ENCODE data around the gene MICU2. TPM values are rescaled to one million over a fixed set of nuclear protein-coding genes. Genes with fewer than 3 reads are reported as not detected.
A peak's percentile ranks its signal among the peaks of the same experiment; 100 is the strongest.

MICU2 gene
- total and polyA plus RNA-seq, 2 of the 13 experiments (the other 11 are each of a cell fraction or from before 2014, with no cell fraction given), result 31.7 to 42.4 TPM

DNA sequence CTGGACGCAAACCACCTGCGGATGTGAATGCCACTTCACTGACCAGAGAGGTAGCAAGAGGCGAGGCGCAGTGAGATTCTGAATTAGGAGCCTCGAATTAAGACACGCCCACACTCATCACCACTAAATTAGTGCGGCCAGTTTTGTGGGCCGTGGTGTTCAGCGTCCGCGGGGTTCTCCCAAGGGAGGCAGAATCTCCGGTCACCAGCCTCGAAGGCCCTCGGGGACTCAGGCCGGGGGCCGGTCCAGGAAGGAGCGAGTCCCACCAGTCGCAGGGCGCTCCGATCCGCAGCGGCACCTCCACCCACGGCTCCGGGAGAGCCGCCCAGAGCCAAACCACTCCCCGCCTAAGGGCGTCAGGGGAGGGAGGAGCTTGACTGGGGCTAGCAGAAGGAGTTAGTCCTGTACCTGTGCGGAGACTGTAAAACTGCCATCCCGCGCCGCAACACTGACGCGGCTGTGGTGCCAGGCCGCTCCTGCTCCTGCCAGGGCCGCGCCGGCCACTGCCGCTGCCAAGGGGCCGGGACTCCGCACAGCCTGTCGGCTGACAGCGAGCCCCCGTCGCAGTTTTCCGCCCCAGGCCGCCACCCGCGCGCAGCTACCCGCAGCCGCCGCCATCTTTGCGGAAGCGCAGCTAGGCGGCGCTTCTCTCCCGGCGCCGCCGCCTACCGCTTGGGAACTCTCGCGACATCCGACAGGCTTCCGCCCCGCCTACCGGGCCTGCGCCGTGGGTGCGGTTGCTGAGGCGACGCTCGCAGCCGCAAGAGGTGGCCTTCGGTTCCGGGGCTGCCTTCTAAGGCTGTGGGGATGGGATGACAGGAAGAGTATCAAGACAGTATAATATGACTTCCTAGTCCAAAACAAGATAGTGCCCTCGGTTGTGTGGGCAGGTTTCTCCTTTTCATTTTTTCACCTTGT lies at the start of gene MICU2 (continued):
- TF ChIP-seq ZNF20 (CRISPR knock-in tag; IDR thresholded peaks at IDR 0.05) (no peak), RFX5 (IDR thresholded peaks at IDR 0.05; ENCODE audit: low read depth, low read length) (no peak), GATAD2A (CRISPR knock-in tag; IDR thresholded peaks at IDR 0.05) (no peak; the same call in 1 of the 2 replicates), ZNF614 (CRISPR knock-in tag; IDR thresholded peaks at IDR 0.05; ENCODE audit: borderline replicate concordance) (peak; percentile 53; the same call in 1 of the 2 replicates), ZFP82 (CRISPR knock-in tag; IDR thresholded peaks at IDR 0.05; ENCODE audit: borderline replicate concordance) (peak; percentile 78; the same call in 1 of the 2 replicates), ZNF432 (CRISPR knock-in tag; IDR thresholded peaks at IDR 0.05; ENCODE audit: borderline replicate concordance) (0 out of 2 replicates have a peak, but pooled peaks have one; percentile 80), LCORL (IDR thresholded peaks at IDR 0.05) (no peak), LCORL (CRISPR knock-in tag; IDR thresholded peaks at IDR 0.05) (peak; percentile 60; the same call in 1 of the 2 replicates), KLF6 (CRISPR knock-in tag; IDR thresholded peaks at IDR 0.05) (peak; percentile 76; the same call in 1 of the 2 replicates), NFE2 (CRISPR knock-in tag; IDR thresholded peaks at IDR 0.05) (no peak), ZNF343 (CRISPR knock-in tag; IDR thresholded peaks at IDR 0.05) (peak; percentile 92), ZNF670 (CRISPR knock-in tag; IDR thresholded peaks at IDR 0.05; ENCODE audit: borderline replicate concordance) (peak; percentile 87), ZNF17 (CRISPR knock-in tag; IDR thresholded peaks at IDR 0.05) (no peak), ZNF572 (CRISPR knock-in tag; IDR thresholded peaks at IDR 0.05) (no peak), ZNF83 (CRISPR knock-in tag; IDR thresholded peaks at IDR 0.05; ENCODE audit: borderline replicate concordance) (peak; percentile 59; the same call in 1 of the 2 replicates), TMF1 (CRISPR knock-in tag; IDR thresholded peaks at IDR 0.05; ENCODE audit: low read depth) (0 out of 2 replicates have a peak, but pooled peaks have one; percentile 51), ZNF234 (CRISPR knock-in tag; conservative IDR thresholded peaks at IDR 0.05) (no peak; the same call in 1 of the 2 replicates), KLF11 (CRISPR knock-in tag; IDR thresholded peaks at IDR 0.05) (no peak)
- TF ChIP-seq, protein P1, sequence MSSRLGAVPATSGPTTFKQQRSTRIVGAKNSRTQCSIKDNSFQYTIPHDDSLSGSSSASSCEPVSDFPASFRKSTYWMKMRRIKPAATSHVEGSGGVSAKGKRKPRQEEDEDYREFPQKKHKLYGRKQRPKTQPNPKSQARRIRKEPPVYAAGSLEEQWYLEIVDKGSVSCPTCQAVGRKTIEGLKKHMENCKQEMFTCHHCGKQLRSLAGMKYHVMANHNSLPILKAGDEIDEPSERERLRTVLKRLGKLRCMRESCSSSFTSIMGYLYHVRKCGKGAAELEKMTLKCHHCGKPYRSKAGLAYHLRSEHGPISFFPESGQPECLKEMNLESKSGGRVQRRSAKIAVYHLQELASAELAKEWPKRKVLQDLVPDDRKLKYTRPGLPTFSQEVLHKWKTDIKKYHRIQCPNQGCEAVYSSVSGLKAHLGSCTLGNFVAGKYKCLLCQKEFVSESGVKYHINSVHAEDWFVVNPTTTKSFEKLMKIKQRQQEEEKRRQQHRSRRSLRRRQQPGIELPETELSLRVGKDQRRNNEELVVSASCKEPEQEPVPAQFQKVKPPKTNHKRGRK (CRISPR knock-in tag; IDR thresholded peaks at IDR 0.05), result no peak
- TF ChIP-seq, protein P2, sequence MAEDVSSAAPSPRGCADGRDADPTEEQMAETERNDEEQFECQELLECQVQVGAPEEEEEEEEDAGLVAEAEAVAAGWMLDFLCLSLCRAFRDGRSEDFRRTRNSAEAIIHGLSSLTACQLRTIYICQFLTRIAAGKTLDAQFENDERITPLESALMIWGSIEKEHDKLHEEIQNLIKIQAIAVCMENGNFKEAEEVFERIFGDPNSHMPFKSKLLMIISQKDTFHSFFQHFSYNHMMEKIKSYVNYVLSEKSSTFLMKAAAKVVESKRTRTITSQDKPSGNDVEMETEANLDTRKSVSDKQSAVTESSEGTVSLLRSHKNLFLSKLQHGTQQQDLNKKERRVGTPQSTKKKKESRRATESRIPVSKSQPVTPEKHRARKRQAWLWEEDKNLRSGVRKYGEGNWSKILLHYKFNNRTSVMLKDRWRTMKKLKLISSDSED (CRISPR knock-in tag; IDR thresholded peaks at IDR 0.05), result no peak
- TF ChIP-seq, protein P3, sequence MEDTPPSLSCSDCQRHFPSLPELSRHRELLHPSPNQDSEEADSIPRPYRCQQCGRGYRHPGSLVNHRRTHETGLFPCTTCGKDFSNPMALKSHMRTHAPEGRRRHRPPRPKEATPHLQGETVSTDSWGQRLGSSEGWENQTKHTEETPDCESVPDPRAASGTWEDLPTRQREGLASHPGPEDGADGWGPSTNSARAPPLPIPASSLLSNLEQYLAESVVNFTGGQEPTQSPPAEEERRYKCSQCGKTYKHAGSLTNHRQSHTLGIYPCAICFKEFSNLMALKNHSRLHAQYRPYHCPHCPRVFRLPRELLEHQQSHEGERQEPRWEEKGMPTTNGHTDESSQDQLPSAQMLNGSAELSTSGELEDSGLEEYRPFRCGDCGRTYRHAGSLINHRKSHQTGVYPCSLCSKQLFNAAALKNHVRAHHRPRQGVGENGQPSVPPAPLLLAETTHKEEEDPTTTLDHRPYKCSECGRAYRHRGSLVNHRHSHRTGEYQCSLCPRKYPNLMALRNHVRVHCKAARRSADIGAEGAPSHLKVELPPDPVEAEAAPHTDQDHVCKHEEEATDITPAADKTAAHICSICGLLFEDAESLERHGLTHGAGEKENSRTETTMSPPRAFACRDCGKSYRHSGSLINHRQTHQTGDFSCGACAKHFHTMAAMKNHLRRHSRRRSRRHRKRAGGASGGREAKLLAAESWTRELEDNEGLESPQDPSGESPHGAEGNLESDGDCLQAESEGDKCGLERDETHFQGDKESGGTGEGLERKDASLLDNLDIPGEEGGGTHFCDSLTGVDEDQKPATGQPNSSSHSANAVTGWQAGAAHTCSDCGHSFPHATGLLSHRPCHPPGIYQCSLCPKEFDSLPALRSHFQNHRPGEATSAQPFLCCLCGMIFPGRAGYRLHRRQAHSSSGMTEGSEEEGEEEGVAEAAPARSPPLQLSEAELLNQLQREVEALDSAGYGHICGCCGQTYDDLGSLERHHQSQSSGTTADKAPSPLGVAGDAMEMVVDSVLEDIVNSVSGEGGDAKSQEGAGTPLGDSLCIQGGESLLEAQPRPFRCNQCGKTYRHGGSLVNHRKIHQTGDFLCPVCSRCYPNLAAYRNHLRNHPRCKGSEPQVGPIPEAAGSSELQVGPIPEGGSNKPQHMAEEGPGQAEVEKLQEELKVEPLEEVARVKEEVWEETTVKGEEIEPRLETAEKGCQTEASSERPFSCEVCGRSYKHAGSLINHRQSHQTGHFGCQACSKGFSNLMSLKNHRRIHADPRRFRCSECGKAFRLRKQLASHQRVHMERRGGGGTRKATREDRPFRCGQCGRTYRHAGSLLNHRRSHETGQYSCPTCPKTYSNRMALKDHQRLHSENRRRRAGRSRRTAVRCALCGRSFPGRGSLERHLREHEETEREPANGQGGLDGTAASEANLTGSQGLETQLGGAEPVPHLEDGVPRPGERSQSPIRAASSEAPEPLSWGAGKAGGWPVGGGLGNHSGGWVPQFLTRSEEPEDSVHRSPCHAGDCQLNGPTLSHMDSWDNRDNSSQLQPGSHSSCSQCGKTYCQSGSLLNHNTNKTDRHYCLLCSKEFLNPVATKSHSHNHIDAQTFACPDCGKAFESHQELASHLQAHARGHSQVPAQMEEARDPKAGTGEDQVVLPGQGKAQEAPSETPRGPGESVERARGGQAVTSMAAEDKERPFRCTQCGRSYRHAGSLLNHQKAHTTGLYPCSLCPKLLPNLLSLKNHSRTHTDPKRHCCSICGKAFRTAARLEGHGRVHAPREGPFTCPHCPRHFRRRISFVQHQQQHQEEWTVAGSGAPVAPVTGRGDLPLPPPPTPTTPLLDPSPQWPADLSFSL (CRISPR knock-in tag; IDR thresholded peaks at IDR 0.05), result 0 out of 2 replicates have a peak, but pooled peaks have one; percentile 27

Data from HepG2 (cell line).